ENCODE results near the gene GID4. TPM values are rescaled to one million over a fixed set of nuclear protein-coding genes. Genes with fewer than 3 reads are reported as not detected.

GID4 gene
- total and polyA plus RNA-seq, 9 of the 15 experiments (the other 6 are each of a cell fraction or from before 2014, with no cell fraction given), result 1.2 to 6.4 (median 3.7) TPM

GRCh38 chr17:18087610-18088491 lies 48.6 kb downstream of the GID4 start, which contains the start of gene DRG2 (continued):
- no peak; the same call in 1 of the 2 replicates for TF ChIP-seq REST (IDR thresholded peaks at IDR 0.05; ENCODE audit: borderline replicate concordance)
- 0 out of 2 replicates have a peak, but pooled peaks have one; percentile 40 for TF ChIP-seq REST (CRISPR knock-in tag; IDR thresholded peaks at IDR 0.05; ENCODE audit: low read depth)
- TF ChIP-seq ZKSCAN1 (IDR thresholded peaks at IDR 0.05; ENCODE audit: low read depth, low read length), result peak; percentile 66
